GM18861 (cell line): ENCODE results near the gene PDE4B.
"Not testable (repeated sequence)": the region's sequence is repeated elsewhere in the genome, so short reads cannot be mapped to it uniquely, and the experiment has no call there.

Experiments
- ATAC-seq: cut with Tn5 transposase; IDR thresholded peaks from one replicate; pipeline ENCODE4 v1.9.1; 2021; ENCODE audit not compliant: unreplicated experiment

Gene PDE4B

DNA sequence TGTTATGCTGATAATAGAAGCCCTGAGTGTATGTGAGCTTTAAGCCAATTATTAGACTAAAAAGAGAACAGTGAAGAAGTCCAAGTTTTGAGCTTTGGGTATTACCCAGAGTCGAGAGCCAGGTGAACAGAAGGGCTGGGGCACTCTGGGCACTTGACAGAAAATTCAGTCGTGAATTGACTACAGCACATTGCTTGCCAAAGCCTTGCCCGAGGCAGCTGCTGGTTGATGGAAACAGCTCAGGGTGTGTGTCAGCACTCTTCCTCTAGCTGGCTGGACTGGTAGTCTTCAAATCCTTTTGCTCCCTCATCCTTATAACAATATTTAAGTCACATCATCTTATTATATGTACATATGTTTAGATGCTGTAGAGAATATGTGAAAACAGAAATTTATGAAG is 21.3 kb downstream of the PDE4B start:
- no peak for ATAC-seq

GRCh38 chr1:65814752-65815151 is 22.1 kb downstream of the PDE4B start:
- no peak for ATAC-seq

- ATAC-seq: no peak
These were observed 25.2 kb downstream of the PDE4B start for GRCh38 chr1:65817891-65818290.

DNA sequence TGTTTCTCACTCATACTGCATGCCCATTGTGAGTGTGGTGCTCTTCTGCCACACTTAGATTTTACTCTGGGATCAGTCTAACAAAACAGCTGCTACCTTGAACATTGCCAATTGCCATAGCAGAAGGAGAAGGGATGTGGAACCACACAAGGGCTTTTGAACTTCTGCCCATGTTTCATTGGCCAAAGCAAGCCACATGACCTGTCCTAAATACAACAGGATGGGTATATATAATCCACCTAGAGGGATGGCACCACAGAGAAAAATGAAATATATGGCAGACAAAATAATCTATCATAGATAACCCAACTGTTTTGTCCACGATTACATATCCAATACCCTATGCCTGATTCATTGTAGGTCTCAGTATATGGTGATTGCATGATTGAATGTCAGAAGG is 26.3 kb downstream of the PDE4B start:
- no peak for ATAC-seq

- no peak for ATAC-seq
These were observed 28.3 kb downstream of the PDE4B start for GRCh38 chr1:65820983-65821382.

- ATAC-seq: no peak
These were observed 28.7 kb downstream of the PDE4B start for GRCh38 chr1:65821386-65821785.

- ATAC-seq: no peak
These were observed 31.4 kb downstream of the PDE4B start for GRCh38 chr1:65824103-65824502.

GRCh38 chr1:65825741-65826140 is 33.0 kb downstream of the PDE4B start:
- ATAC-seq: no peak

- no peak for ATAC-seq
These were observed 34.1 kb downstream of the PDE4B start for GRCh38 chr1:65826782-65827181.

DNA sequence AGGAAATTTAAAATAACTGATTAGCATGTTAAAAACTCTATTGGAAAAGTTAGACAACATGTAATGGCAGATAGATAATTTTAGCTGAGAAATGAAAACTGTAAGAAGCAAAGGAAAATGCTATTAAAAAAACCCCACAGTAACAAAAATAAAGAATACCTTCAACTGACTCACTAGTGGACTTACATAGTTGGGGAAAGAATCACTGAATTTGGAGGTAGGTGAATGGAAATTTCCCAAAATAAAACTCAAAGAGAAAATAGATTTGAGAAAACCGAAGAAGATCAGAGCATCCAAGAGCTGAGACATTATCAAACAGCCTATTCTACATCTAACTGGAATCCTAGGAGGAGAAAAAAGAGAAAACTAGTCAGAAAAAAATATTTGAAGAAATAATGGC is 34.7 kb downstream of the PDE4B start:
- no peak for ATAC-seq

DNA sequence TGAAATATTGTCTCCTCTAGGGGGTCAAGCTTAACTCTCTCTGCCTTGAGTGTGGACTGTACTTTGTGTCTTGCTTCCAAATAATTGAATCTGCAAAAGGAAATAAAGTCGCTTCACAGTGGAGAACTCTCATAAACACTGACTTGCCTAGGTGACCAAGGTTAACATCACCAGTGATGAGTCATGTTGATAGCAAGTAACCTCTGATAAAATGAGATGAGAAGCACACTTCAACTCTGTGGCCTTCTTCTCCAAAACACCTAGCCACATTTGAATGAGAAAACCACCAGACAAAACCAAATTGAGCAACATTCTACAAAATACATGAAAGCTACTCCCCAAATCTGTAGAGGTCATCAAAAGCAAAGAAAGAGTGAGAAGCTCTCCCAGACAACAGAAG is 37.6 kb downstream of the PDE4B start:
- ATAC-seq: no peak

DNA sequence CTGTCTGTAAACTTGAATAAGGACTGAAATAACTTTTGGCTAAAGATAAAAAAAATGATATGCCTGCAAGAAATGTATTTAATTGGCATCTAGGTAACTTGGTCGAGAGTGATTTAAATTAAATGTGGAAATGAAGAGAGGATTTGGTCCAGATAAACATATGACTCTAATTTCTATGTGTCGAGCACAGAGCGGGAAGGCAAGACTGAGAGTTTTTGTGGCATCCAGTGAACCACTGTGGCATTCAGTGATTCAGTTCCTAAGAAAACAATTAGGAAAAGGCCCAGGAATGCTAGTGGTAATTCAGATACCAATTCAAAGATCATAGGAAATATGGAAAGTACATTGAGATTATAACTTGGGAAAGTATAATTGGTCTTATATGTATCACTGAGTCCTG is 39.6 kb downstream of the PDE4B start:
- ATAC-seq: no peak

GRCh38 chr1:65836686-65837085 is 44.0 kb downstream of the PDE4B start:
- no peak for ATAC-seq

- ATAC-seq: no peak
These were observed 48.0 kb downstream of the PDE4B start for GRCh38 chr1:65840683-65841082.

DNA sequence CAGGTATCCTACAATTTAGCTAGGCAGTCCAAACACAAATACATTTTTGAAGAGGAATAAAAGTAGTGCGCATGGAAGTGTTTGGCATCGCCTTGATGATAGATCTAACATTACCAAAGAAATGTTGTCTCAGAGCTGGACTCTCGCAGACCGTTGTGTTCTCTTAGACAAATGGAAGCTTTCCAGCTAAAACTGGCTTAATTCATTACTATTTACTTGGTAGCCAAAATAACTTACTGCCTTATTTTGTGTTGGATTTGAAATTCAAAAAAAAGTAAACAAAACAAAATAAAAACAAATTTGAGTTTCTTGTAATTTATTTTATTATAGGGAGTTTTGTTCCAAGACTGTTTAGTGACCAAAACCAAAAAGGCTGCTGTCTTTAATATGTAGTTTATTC is 51.6 kb downstream of the PDE4B start:
- no peak for ATAC-seq

GRCh38 chr1:65844821-65845534 is 52.3 kb downstream of the PDE4B start:
- no peak for ATAC-seq

DNA sequence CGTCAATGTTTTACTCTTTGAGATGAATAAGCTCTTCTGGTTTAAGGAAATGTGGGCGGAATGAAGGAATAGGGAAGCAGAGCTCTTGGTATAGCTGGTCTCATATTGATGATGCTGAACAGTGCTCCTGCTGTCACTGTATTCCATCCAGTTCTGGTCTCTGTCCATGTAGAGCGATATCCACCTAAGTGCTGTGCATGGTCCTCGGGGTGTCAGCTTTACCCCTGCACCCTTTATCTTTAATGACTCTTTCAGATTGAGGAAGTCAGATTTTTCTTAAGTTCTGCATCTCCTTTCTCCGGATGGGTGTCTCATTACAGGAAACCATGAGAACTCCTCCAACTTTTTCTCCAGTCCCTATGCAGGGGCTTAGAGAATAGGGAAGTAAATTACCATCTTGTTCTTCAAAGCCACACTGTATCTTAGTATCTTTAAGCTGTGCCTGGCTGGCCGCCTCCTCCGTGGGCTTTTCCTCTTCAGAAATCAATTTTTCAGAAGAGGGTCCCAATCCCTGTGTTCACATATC is 52.9 kb downstream of the PDE4B start:
- ATAC-seq: no peak

DNA sequence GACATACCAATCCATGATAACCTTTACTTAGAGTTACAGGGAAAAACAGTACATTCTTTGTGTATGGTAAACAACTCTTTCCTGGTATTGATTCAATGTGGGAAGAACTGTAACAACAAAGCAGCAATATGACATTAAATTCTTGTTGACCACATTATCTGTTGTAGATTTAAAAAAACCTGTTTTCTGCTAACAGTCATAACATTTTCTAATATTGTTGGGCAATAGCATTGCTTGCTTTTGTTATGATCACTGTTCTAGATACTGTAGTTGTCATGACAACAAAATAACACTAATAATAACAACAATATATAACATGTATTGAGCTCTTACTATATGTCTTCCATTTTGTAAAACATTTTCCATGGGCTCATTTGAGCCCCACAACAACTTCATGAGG is 54.2 kb downstream of the PDE4B start:
- no peak for ATAC-seq

GRCh38 chr1:65850281-65850680 is 57.6 kb downstream of the PDE4B start:
- no peak for ATAC-seq

DNA sequence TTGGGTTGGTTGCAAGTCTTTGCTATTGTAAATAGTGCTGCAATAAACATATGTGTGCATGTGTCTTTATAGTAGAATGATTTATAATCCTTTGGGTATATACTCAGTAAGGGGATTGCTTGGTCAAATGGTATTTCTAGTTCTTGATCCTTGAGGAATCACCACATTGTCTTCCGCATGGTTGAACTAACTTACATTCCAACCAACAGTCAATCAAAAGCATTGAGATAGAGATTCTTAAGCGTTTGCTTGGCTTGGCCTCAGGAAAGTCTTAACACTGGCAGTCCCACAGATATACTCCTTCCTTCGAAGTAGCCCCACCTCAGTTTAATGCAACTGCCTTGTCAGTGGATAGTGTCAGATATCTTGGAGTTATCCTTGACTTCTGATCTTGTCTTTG is 63.9 kb downstream of the PDE4B start:
- not testable (repeated sequence) for ATAC-seq

GRCh38 chr1:65866439-65866838 is 73.7 kb downstream of the PDE4B start:
- peak; percentile 66 for ATAC-seq

DNA sequence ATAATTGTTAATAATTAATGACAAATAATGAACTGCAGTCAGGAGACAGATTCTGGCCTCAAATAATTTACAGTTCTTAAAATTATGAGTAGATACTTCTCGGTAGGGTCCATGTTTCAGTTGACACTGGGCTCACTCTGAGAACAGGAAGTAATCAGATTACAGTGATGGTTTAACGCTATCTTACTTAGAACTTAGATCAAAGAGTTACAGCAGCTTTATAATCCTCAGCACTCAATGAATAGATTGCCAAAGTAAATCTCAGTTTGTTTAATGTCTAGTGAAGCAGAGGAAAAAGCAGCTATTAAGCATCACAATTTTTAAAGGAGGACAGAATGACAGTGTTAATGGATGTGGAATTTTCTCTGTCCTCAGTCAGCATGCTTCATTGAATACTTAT is 79.6 kb downstream of the PDE4B start:
- ATAC-seq: no peak

DNA sequence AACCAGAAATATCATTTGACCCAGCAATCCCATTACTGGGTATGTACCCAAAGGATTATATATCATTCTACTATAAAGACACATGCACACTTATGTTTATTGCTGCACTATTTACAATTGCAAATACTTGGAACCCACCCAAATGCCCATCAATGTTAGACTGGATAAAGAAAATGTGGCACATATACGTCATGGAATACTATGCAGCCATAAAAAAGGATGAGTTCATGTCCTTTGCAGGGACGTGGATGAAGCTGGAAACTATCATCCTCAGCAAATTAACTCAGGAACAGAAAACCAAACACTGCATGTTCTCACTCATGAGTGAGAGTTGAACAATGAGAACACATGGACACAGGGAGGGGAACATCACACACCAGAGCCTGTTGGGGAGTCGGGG is 85.6 kb downstream of the PDE4B start:
- ATAC-seq: not testable (repeated sequence)
